GM18507 (cell line): ENCODE measurements around the gene CYP2A13.
A peak's percentile ranks its signal among the peaks of the same experiment; 100 is the strongest.
"Not testable (repeated sequence)": the region's sequence is repeated elsewhere in the genome, so short reads cannot be mapped to it uniquely, and the experiment has no call there.

Experiments
- DNase-seq: peaks from one replicate; pipeline ENCODE4 v3.0.0; 2011; ENCODE audit warnings: low read depth; ENCODE audit not compliant: insufficient read length; ENCODE audit errors: extremely low spot score
- FAIRE-seq: peaks from 2 replicates; lab custom pipeline; 2011; peaks lifted over from hg19 to GRCh38; lab: Jason Lieb, UNC

CYP2A13 gene

DNA sequence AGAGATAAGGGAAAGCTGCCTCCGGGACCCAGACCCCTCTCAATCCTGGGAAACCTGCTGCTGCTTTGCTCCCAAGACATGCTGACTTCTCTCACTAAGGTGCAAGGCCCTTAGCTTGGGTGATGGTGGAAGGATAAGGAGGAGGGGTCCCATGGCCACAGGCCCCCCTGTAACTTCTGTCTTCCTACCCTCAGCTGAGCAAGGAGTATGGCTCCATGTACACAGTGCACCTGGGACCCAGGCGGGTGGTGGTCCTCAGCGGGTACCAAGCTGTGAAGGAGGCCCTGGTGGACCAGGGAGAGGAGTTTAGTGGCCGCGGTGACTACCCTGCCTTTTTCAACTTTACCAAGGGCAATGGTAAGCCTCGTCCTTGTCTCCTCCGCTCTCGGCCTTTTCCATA is 28.0 kb downstream of the CYP2A13 start:
- FAIRE-seq, result no peak
- DNase-seq, result no peak

DNA sequence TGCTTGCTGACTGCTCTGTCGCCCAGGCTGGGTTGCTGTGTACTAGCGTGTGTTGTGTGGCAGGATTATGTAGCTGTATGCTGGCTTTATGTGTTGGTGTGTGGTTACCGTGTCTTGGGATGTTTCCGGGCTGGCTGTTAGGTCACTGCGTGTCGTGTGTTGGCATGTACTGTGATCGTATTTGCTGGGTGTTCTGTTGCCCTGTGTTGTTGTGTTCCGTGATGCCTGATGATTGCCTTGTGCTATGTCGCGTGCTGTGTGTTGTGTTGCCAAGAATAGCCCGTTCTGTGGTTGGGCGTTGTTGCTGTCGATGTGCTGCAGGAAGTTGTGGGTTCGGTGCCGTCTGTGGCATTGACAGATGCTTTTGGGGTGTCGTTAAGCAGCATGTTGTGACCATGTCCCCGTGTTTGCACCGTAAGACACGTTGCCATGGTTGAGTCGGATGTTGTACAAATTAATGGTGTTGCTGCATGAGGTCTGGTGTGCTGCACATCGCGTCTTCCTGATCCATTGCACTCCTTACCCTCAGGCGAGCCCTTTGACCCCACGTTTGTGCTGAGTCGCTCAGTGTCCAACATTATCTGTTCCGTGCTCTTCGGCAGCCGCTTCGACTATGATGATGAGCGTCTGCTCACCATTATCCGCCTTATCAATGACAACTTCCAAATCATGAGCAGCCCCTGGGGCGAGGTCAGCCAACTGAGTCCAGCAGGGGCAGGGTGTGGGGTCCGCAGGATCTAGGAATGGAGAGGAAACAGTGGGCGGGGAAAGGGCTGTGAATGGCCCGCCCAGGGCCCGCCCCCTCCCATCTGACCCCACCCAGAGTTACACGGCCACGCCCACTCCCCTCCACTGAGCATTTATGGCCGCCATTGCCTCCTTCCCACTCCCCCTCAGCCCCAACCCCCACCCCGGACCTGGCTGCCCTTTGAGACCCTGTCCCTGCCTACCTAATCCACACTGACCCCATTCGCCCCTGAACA is 33.0 kb downstream of the CYP2A13 start:
- not testable (repeated sequence) for FAIRE-seq, DNase-seq

DNA sequence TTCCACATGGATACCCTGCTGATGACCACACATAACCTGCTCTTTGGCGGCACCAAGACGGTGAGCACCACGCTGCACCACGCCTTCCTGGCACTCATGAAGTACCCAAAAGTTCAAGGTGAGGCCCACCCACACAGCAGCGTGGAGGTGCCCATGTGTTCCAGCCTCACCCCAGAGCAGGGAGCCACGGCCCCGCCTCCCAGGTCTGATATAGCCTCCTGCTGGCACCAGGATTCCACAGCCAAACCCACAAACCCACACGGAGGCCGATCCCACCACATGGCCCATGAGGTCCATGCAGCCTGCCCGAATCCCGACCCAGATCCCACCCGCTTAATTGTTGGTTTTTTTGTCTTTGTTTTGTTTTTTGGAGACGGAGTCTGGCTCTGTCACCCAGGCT is 34.6 kb downstream of the CYP2A13 start:
- not testable (repeated sequence) for FAIRE-seq, DNase-seq

DNA sequence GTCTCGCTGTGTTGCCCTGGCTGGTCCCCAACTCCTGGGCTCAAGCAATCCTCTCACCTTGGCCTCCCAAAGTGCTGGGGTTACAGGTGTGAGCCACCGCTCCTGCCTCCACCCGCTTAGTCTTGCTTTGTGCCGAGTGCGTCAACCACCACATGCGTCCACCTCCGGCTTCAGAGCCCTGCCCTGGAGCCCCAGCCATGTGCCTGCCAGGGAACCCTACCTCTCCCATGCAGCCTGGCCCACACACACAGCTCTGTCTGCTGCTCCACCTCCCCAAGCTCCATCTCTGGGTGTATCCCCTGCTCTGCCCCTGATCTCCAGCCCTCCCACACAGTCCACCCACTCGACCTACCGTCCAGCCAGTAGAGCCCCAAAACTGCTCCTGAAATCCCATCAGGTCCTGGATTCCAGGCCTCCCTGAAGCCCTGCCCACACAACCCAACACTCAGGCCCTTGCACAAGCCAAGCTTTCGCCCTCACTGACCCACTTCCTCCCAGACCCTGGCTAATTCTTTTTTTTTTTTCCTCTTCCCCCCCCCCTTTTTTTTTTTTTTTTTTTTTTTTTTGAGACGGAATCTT is 35.6 kb downstream of the CYP2A13 start:
- FAIRE-seq (no peak), DNase-seq (no peak)

DNA sequence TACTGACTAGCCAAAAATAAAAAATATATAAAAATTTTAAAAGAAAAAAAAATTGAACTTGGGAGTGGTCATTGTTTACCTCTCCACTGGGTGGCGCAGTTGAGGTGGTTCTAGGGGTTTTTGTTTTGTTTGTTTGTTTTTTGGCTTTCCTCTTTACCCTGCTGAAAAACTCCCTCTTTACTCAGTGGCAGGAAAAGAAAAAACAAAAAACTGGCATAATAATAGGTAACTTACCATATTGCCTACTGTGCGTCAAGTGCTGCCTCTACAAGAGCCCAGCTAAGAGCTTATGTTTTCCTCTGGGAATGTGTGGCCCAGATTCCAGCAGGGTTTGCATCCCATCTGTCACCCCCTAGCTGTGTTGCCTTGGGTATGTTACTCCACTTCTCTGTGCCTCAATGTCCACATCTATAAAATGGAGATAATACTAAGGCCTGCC is 38.5 kb downstream of the CYP2A13 start:
- not testable (repeated sequence) for DNase-seq, FAIRE-seq

DNA sequence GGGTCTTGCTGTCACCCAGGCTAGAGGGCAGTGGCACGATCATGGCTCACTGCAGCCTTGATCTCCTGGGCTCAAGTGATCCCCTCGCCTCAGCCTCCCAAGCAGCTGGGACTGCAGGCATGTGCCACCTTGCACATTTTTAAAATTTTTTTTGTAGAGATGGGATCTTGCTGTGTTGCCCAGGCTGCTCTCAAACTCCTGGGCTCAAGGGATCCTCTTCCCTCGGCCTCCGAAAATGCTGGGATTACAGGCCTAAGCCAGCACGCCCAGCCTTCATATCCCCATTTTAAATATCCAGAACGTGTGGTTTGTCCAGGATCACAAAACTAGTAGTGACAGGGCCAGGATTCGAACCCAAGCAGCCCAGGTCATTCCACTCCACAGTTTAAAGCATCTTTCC is 39.1 kb downstream of the CYP2A13 start:
- FAIRE-seq, DNase-seq: not testable (repeated sequence)

DNA sequence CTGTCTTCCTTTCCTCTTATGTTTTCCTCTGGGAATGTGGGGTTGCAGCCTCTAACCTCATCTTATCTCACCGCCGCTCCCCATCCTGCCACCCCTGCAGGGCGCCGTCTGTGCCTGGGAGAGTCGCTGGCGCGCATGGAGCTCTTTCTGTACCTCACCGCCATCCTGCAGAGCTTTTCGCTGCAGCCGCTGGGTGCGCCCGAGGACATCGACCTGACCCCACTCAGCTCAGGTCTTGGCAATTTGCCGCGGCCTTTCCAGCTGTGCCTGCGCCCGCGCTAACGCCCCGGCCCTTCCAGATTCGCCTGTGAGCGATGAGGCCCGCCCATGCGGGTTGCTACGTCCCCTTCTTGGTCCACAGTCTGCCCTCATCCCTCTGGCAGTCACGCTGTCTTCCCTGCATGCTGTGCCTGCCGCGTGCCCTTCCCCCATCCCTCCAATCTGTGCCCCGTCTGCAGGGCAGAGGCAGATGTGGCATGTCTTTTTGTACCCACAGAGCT is 39.6 kb downstream of the CYP2A13 start:
- peak; percentile 84 for FAIRE-seq
- DNase-seq, result not testable (repeated sequence)

DNA sequence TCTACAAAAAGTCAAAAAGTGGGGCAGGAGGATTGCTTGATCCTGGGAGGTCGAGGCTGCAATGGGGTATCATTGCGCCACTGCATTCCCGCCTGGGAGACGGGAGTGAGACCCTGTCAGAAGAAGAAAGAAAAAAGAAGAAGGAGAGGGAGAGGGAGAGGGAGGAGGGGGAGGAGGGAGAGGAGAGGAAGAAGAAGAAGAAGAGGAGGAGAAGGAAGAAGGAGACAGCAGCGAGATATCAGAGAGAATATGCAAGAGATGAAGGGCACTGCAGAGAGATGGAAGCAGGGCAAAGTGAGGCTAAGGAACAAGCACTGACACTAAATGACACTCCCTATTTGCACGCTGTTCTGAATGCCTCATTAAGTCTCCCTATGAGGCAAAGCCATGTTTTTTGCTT is 40.4 kb downstream of the CYP2A13 start:
- DNase-seq (no peak), FAIRE-seq (no peak)

DNA sequence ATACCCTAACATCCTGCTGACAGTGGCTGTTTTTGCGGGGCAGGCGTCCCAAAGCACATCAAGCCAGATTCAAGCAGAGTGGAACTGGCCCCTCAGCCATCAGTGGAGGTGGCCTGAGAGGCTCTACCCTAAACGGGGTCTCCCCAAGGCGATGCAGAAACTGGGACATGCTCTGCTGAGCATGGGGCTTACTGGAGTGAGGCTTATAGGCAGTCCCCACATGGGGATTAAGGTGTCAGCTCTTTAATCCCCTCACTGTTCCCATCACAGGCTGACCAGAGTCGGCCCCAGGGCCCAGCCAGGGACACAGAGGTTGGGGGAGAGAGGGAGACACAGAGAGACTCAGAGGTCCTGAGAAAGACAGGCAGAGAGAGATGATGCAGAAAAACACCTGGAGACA is 42.9 kb downstream of the CYP2A13 start:
- FAIRE-seq (no peak), DNase-seq (no peak)

DNA sequence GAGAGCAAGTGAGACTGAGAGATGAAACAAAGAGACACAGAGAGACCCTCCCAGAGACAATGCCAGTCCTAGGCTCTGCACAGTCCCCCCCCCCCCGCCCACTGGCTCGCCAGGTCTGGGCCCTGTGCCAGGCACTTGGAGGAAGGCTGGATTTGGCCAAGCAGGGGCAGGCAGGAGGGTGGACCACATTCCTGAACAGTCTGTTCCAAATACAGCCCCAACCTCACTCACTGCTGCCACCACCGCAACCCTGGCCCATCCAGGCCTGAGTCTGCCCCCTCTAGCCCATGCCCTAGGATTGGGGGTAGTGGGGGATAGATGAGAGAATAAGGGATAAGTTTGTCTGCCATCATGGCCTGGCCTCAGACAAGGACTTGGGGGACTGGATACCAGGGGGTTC is 45.0 kb downstream of the CYP2A13 start:
- no peak for FAIRE-seq
- no peak for DNase-seq

DNA sequence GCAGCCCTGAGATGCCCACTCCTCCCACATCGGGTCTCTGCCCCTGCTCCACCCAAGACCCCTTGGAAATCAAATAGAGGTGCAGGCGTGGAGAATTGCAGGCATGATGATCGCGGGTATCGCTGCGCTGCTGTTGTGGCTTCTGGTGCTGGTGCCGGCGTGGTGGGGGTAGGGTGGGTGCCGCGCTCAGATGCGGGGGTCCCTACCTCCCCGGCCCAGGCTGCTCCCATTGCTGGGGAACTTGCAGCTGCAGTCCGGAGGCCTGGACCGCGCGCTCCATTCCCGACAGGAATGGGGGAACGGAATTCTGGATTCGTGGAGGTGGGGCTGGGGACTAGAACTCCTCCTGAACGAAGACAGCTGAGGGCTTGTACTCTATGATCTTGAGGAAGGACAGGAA is 46.4 kb downstream of the CYP2A13 start:
- DNase-seq (no peak), FAIRE-seq (no peak)

DNA sequence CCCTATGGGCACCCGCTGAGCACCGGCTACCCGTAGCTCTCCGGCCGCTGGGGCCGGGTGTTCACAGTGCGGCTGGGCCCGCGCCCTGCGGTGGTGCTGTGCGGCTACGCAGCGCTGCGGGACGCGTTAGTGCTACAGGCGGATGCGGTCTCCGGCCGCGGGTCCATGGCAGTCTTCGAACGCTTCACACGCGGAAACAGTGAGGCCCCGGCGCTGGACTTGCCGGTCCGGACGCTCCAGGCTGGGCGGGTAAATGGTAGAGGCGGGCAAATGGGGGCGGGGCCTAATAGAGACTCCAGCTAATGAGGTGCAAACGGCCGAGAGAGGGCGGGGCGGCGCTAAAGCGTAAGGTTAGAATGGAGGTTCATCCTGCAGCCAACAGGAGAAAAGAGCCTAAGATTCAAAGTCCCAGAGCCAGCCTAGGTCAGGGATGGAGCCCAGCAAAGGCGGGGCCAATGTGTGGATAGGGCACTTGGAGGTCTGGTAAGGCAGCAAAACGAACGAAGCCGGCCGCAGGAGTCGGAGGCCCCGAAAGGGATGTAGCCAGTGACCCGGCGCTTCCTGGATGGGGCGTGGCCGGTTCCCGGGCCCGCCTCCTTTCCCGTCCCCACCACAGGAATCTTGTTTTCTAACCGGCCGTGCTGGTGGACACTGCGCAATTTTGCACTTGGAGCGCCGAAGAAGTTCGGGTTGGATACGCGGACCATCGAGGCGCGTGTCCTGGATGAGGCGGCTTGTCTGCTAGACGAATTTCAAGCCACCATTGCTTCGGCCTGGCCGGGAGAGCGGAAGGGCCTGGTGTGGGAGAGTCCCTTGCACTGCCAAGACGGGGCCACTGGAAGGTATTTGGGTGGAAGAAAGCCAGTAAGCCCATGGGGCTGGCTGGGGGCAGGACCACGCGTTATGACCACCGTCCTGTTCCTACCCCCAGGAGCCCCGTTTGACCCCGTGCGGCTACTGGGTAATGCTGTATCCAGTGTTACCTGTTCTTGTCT is 47.4 kb downstream of the CYP2A13 start:
- not testable (repeated sequence) for DNase-seq
- FAIRE-seq, result peak; percentile 92

DNA sequence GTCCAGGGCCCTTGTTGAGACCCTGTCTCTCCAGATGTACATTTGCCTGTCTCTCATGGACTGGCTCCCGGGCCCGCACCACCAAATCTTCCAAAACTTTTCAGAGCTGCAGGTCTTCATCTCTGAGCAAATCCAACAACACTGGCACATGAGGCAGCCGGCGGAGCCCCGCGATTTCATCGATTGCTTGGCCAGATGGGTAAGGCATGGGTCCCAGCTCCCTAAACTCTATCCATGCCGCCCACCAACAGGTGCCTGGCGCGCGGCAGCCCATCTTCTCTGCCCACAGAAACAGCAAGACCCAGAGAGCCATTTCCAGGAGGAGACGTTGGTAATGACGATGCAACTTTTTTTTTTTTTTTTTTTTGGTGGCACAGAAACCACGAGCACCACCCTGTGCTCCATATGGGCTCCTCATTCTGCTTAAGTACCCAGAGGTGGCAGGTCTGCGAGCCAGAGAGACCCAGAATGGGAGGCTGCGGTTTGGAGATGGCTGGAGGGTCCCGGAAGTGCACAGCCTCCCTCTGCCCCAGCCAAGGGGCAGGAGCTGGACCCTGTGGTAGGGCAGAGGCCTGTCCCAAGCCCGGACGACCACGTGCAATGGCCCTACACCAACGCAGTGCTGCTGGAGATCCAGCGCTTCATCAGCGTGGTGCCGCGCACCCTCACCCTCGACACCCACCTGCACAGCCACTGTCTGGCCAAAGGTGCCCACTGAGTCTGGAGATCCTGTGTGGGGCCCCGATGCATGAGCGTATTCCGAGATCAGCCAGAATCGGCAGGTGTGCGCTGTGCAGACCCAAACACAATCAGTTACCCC is 48.6 kb downstream of the CYP2A13 start:
- FAIRE-seq, result no peak
- no peak for DNase-seq

DNA sequence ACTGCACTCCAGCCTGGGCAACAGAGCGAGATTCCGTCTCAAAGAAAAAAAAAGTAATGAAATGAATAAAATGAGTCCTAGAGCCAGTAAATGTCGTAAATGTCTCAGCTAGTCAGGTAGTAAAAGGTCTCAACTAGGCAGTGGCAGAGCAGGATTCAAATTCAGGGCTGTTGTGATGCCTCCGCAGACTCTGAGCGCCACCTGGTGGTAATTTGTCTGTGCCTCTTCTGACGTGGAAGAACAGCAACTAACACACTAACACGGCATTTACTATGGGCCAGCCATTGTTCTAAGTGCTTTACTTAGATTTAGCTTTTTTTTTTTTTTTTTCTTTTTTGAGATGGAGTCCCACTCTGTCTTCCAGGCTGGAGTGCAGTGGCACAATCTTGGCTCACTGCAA is 56.2 kb downstream of the CYP2A13 start:
- peak; percentile 28 for DNase-seq
- FAIRE-seq, result peak; percentile 56
